RWPE2 (cell line): ENCODE measurements around the gene ZC3H7B.

Experiments
- ATAC-seq: fragments of 200-7000 bp; cut with Tn5 transposase; 3 replicates; pipeline ENCODE4 v1.9.1; 2021; ENCODE audit warnings: low read depth
- DNase-seq: peaks from one replicate; pipeline ENCODE4 v3.0.0-alpha.2; 2020; ENCODE audit warnings: low spot score
- H3K27ac ChIP-seq: fragments of 450-650 bp; 2 replicates; pipeline ENCODE4 v1.5.1; 2017; ENCODE audit warnings: mild to moderate bottlenecking; ENCODE audit not compliant: poor library complexity, severe bottlenecking
- H3K27me3 ChIP-seq: fragments of 250-450 bp; sonication (Bioruptor Pico); 2 replicates; pipeline ENCODE4 v1.5.1; 2021; ENCODE audit warnings: mild to moderate bottlenecking, moderate library complexity; ENCODE audit not compliant: insufficient read depth, poor library complexity, severe bottlenecking
- H3K36me3 ChIP-seq: fragments of 250-450 bp; sonication (Bioruptor Pico); 2 replicates; pipeline ENCODE4 v1.5.1; 2020; ENCODE audit warnings: low read depth, mild to moderate bottlenecking, moderate library complexity
- H3K4me1 ChIP-seq: fragments of 250-450 bp; sonication (Bioruptor Pico); 2 replicates; pipeline ENCODE4 v1.5.1; 2021; ENCODE audit warnings: mild to moderate bottlenecking, moderate library complexity; ENCODE audit not compliant: insufficient read depth, poor library complexity, severe bottlenecking
- H3K4me3 ChIP-seq: fragments of 250-450 bp; sonication (Bioruptor Pico); 2 replicates; pipeline ENCODE4 v1.5.1; 2021; ENCODE audit warnings: mild to moderate bottlenecking, moderate library complexity; ENCODE audit not compliant: severe bottlenecking
- H3K9me3 ChIP-seq: fragments of 250-450 bp; sonication (Bioruptor Pico); 2 replicates; pipeline ENCODE4 v1.5.1; 2021; ENCODE audit warnings: mild to moderate bottlenecking, moderate library complexity; ENCODE audit not compliant: severe bottlenecking
- CTCF ChIP-seq: fragments of 450-650 bp; IDR thresholded peaks from one replicate; pipeline ENCODE4 v1.5.1; 2017; ENCODE audit warnings: mild to moderate bottlenecking, moderate library complexity; ENCODE audit not compliant: poor library complexity, severe bottlenecking

The ZC3H7B gene

GRCh38 chr22:41345807-41346335 lies 44.5 kb downstream of the ZC3H7B start:
- no peaks in the 10 kb centered on the region for H3K9me3 ChIP-seq
- TF ChIP-seq CTCF = no peak
- no peaks in the 10 kb centered on the region for H3K27me3 ChIP-seq
- ATAC-seq = no peak
- no peak overlapping the region for H3K4me3 ChIP-seq
- H3K27ac ChIP-seq = no peak overlapping the region
- H3K36me3 ChIP-seq = peaks cover 74% of the 10 kb centered on the region
- DNase-seq = peak; percentile 40
- H3K4me1 ChIP-seq = no peaks in the 10 kb centered on the region

GRCh38 chr22:41347066-41347859 lies 45.9 kb downstream of the ZC3H7B start:
- no peaks in the 10 kb centered on the region for H3K27me3 ChIP-seq
- H3K4me3 ChIP-seq = no peak overlapping the region
- no peak for ATAC-seq
- DNase-seq = peak; percentile 38
- peaks cover 85% of the 10 kb centered on the region for H3K36me3 ChIP-seq
- H3K4me1 ChIP-seq = no peaks in the 10 kb centered on the region
- no peak overlapping the region for H3K27ac ChIP-seq
- TF ChIP-seq CTCF = no peak
- H3K9me3 ChIP-seq = no peaks in the 10 kb centered on the region

DNA sequence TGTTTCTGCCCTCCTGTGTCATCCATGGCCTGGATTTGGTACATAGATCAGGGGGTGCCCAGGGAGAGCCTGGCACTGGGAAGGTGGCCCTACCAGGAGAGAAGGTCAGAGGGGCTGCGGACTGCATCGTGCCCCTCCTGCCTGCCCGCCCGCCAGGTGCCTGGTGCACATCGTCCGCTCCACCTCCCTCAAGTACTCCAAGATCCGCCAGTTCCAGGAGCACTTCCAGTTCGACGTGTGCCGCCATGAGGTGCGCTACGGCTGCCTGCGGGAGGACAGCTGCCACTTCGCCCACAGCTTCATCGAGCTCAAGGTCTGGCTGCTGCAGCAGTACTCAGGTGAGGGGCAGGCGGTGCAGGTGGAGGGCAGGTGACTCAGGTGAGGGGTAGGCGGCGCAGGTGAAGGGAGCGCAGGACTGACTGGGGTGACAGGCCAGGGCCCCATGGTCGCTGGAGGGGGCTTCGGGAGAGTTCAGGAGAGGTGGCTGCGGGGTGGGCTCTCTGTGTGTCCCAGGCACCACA lies 47.7 kb downstream of the ZC3H7B start:
- H3K36me3 ChIP-seq = peaks cover 81% of the 10 kb centered on the region

DNA sequence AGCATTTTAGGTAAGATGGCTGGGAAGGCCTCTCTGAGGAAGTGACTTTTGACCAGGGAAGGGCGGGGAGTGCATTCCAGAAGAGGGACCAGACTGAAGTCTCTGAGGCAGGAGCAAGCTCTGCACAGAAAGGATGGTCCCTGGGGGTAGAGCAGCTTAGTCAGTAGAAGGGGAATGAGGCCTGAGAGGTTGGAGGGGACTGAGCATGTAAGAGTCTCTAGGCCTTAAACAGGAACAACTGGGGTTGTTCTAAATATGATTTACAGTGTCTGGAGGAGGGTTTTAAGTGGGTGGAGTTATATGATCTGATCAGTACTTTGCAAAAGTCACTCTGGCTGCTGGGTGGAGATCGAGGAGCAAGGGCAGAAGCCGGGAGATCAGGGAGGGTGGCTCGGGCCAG lies 48.8 kb downstream of the ZC3H7B start:
- no peak for TF ChIP-seq CTCF
- Histone ChIP-seq H3K36me3 (peaks cover 78% of the 10 kb centered on the region), H3K27ac (no peak overlapping the region), H3K4me1 (no peaks in the 10 kb centered on the region), H3K27me3 (no peaks in the 10 kb centered on the region), H3K4me3 (no peak overlapping the region), H3K9me3 (no peaks in the 10 kb centered on the region)
- DNase-seq (no peak), ATAC-seq (no peak)

More for the DNA sequence above, 47.7 kb downstream of the ZC3H7B start:
- Histone ChIP-seq H3K4me1 (no peaks in the 10 kb centered on the region), H3K27ac (no peak overlapping the region), H3K9me3 (no peaks in the 10 kb centered on the region), H3K4me3 (no peak overlapping the region), H3K27me3 (no peaks in the 10 kb centered on the region)
- TF ChIP-seq CTCF = no peak
- peak; percentile 60 for DNase-seq
- no peak for ATAC-seq

DNA sequence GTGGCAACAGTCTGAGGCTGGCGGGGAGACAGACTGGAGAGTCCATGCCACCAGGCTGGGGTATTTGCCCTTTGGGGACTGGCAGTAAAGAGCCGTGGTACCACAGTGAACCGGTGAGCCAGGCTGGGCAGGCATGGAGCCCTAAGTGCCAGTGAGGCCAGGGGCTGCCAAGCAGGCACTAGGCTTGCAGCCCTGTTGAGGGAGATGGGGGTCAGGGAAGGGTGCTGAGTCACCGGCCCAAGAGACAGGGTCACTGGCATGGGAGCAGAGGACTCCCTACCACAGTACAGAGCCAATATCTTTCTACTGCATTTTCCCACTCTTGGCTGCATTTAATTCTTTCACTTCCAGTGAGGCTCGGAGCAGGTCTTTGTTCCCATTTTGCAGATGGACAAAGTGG lies 49.7 kb downstream of the ZC3H7B start:
- ATAC-seq (no peak), DNase-seq (peak; percentile 49)
- TF ChIP-seq CTCF = no peak
- Histone ChIP-seq H3K4me1 (no peaks in the 10 kb centered on the region), H3K27me3 (no peaks in the 10 kb centered on the region), H3K4me3 (no peak overlapping the region), H3K27ac (no peak overlapping the region), H3K36me3 (peaks cover 78% of the 10 kb centered on the region), H3K9me3 (no peaks in the 10 kb centered on the region)
